GM21825 (cell line): Measurements from ENCODE around the gene TBC1D10A.
A peak's percentile ranks its signal among the peaks of the same experiment; 100 is the strongest.

ENCODE experiments used
- ATAC-seq: cut with Tn5 transposase; IDR thresholded peaks from one replicate; pipeline ENCODE4 v1.9.1; 2021; ENCODE audit warnings: mild to moderate bottlenecking, moderate library complexity; ENCODE audit not compliant: unreplicated experiment

TBC1D10A gene

DNA sequence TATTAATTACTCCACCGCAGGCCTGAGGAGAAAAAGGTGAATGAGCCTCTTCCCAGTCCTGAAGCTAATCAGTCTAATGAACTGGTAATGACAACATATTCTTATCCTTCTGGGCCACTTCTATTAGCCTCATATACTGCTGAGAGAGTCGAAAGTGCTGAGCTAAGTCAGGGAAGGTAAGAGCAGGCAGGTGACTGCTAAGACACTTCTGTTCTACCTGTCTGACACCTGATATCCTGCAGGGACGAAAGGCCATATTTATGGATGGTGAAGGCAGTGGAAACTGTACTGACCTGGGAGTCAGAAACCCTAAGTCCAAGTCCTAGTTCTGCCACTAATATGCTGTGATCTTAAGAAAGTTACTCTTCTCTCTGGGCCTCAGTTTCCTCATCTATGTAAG is 3.5 kb downstream of the TBC1D10A start:
- no peak for ATAC-seq

DNA sequence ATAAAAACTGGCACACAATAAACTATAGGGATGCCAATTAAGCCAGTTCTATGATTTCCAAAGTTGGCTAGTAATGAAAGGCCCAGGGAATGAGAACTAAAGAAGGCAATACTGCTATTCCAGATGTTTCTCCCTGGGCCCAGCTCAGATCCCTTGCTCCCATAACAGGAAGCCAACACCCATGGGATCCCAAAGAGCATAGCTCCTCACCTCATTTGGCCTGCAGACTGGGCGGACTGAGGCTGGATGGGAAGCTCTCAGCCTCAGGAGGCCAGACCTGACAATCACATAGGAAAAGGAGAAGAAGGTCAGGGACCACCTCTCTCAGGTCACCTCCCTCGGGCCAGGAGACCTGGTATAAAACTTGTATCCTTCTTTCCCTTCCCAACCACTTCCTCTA is 5.3 kb downstream of the TBC1D10A start:
- ATAC-seq: no peak

GRCh38 chr22:30320021-30320556 is 6.7 kb downstream of the TBC1D10A start:
- no peak for ATAC-seq

- no peak for ATAC-seq
Measured at GRCh38 chr22:30318799-30319419, 7.8 kb downstream of the TBC1D10A start.

DNA sequence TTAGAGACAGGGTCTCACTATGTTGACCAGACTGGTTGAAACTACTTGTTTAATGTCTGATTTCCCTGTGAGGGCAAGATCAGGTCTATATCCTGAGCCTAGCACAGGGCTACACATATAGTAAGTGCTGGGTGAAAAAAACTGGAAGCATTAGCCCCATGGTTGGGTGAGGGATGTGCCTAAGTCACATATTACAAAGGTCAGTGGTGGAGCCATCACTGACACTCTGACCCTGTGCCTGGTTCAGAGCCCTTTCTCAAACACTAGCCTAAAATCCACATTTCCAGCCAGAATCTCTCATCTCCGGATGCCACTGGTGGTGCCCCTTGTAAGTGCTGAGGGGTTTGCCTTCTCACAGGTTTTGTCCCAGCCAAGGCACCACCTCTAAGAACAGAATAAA is 9.0 kb downstream of the TBC1D10A start:
- no peak for ATAC-seq

DNA sequence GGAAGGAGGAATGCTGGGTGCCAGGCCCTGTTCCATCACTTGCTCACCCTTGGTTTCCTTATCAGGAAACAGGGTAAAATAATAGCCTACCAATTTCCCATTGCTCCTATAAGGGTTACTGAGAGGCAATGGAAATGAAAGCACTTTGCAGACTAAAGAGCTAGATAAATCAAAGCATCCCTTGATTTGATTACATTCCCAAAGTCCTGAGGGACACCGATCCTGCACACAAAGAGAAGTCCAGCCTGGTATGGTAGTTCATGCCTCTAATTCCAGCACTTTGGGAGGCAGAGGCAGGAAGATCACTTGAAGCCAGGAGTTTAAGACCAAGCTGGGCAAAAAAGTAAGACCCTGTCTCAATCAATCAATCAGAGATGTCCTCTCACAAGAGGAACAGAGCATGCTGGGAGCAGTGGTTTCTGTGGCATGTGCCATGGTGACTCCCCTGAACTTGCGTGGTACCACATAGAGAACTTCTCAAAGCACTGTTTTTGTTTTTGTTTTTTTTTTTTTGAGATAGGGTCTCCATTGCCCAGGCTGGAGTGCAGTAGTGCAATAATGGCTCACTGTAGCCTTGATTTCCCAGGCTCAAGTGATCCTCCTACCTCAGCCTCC is 10.7 kb downstream of the TBC1D10A start:
- ATAC-seq: no peak

- peak; percentile 28 for ATAC-seq
Measured at GRCh38 chr22:30314915-30315314, 11.8 kb downstream of the TBC1D10A start.

DNA sequence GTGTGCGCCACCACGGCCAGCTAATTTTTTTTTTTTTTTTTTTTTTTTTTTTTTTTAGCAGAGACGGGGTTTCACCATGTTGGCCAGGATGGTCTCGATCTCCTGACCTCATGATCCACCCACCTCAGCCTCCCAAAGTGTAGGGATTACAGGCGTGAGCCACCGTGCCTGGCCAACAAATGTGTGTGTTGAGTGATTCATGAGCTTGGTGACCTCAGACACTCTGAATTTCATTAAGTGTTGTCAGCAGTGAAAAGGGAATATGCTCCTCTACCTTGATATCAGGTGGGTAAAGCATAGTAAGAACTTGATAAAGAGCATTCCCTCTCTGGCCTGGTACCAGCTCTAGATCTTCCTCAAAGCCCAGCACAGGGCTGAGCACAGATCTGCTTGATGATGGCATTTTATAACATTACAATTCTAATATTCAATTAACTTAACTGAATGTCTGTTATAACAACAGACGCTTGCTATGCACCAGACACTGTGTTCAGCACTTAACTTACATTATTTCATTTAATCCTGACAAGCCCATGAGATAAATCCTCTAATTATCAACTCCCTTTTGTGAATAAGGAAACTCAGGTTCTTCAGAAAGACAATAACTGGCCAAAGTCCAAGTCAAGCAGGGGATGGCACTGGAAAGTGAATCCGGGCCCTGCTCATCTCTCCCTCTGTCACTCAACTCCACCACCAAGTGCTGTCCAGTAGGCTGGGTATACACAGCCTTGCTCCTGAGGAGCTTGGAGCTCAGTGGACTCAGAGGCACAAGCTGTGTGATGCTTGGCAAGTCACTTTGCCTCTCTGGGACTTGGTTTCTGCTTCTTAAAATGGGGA is 13.0 kb downstream of the TBC1D10A start:
- ATAC-seq: no peak

- no peak for ATAC-seq
Measured at GRCh38 chr22:30312053-30312452, 14.7 kb downstream of the TBC1D10A start.

- no peak for ATAC-seq
Measured at GRCh38 chr22:30310881-30311771, 15.6 kb downstream of the TBC1D10A start.

DNA sequence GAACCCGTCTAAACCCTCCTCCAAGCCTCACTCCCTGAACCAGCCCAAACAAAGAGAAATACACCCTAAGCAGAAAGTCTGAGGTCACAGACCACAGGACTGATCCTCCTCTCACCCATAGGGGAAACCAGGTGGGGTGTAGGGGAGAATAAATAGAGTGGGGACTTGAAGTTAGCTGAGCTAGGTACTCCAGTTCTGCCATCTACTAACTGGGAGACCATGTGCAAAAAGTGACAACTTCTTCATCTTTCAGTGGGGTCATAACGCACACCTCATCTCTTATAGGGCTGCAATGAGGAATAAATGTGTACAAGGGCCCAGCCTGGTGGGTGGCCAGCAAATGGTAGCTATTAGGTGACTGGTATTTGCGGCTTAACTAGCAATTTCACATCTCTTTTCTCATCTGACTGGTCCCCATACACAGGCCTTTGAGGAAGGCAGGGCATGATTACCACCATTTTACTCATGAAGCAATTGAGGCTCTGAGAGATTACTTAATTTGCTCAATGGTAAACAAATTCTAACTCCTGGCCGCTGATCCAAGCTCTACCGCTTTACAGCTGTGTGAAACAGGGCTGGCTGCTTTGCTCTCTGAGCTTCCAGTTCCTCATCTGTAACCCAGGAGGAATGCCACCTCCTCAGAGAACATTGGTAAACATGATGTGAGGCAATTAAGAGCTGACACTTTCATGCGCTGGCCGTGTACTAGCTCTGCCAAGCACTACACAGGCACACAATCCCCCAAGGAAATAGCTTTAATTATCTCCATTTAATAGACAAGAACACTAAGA is 16.6 kb downstream of the TBC1D10A start:
- peak; percentile 30 for ATAC-seq

DNA sequence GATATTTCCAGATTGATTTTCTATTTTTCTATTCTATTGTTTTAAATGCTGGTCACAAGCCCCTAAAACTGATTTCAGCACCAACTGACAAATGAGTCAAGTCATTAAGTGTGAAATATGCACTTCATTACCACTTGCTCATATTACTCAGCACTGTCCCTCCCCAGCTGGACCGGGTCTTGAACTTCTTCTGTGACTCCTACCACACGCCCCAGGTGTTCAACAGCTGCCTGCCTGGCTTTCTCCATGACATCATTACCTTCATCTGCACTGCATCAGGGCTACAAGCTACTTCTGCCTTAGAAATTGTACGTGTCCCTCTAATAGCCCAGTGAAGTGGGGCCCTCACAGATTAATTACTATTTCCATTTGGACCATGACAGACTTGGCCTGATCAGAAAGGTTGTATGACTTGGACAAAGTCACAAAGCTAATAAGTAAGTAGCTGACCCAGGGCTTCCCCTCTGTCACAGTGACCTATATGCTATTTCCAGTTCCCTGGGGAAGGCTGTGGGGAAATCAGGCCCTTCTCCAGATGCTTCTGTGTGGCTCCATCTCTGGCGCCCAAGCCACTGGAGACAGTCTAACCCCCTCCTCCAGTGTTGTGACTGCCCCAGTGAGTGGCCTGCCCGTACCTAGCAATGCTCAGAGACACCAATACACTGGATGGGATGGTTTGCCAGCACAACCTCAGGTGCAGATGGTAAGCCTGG is 18.1 kb downstream of the TBC1D10A start:
- ATAC-seq: peak; percentile 29

DNA sequence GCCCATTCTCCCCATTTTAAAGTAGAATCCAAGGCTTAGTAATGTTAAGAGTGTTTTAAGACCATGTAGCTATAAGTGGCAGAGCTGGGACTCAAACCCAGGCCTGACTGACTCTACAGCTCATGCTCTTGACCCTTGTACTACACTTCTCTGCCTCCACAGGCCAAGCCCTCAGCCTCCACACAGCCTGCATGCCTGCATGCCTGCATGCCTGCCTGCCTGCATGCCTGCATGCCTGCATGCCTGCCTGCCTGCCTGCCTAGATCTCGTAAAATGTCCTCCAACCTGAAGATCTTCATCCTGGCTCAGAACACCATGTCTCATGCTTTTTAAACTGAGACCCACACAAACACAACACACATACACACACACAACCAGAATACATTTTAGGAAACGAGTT is 18.6 kb downstream of the TBC1D10A start:
- no peak for ATAC-seq

DNA sequence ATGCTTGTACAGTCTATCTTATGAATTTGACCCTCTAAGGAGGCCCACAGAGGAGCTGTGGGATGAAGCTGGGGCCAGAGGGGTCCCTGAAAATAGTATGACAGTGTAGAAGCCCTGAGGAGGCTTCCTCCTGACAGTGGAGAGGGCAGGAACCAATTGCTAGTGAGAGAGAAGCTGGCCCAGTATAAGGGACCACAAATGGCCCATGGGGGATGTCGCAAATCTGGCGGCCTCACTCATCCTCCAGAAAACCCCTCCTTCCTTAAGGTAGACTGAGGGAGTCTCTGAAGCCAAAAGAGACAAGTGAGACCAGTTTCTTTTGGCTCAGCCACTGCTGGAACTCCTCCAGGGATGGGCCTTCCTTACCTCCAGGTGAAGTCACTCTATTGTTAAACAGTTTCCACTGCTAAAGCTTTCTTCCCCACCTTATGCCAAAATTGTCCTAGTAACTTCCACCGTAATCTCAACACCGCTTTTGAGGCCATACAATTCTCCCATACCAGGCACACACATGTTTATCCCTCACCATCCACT is 19.6 kb downstream of the TBC1D10A start:
- ATAC-seq: no peak

- no peak for ATAC-seq
Measured at GRCh38 chr22:30306627-30307011, 20.1 kb downstream of the TBC1D10A start.

GRCh38 chr22:30305906-30306626 is 20.7 kb downstream of the TBC1D10A start:
- ATAC-seq: no peak

- ATAC-seq: peak; percentile 42
Measured at GRCh38 chr22:30305519-30305905, 21.2 kb downstream of the TBC1D10A start.

DNA sequence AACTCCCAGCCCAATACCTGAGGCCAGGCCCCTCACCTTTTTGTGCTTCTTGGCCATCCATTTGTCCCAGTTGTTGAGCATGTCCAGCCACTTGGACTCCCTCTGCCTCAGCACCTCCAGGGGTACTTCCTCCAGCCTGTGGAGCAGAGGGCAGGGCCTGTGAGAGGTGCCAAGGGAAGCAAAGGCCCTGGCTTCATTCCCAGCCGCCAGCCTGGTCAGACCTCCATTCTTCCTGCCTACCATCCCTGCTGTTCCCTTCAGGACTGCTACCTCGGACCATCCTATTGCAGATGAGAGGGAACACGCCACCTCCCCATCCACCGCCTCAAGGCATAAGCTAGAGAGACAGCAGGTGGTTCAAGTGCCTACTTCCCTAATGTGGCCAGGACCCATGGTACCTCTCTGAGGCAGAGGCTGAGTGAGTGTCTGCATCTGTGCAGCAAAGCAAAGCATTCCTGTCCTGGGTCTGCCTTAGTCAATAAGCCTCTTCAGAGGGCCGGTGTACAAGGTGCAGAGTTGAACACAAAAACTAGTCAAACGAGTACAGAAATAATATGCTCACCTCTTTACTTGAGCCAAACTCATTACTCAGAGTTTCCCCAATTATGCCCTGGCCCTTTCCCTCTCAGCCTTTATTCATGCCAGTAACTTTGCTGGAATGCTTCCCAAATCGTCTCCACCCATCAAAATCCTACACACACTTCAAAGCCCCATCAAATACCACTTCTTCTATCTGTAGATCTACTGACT is 22.1 kb downstream of the TBC1D10A start:
- no peak for ATAC-seq
